H1 (cell line): ENCODE measurements around the gene NOS1AP. TPM values are rescaled to one million over a fixed set of nuclear protein-coding genes. Genes with fewer than 3 reads are reported as not detected.

Source experiments
- CTCF ChIA-PET: fragments of 300-600 bp; sonication (Branson Sonifier 250); formaldehyde crosslinking; loops from one replicate; lab custom pipeline; 2021; ENCODE audit not compliant: partially characterized antibody; lab: Charles Lee
- POLR2A ChIA-PET: fragments of 300-600 bp; sonication (Branson Sonifier 250); formaldehyde crosslinking; loops from one replicate; lab custom pipeline; 2021; ENCODE audit warnings: inconsistent platforms; ENCODE audit not compliant: partially characterized antibody; lab: Charles Lee
- DNase-seq, 2 experiments: peaks; one replicate each; pipeline versions ENCODE4 v3.0.0 to v3.0.0-alpha.2; 2010 to 2022; ENCODE audit warnings: low spot score in 2 of 2, low read depth in 1 of 2, mixed read lengths in 1 of 2
- FAIRE-seq: peaks from 2 replicates; lab custom pipeline; 2011; peaks lifted over from hg19 to GRCh38; lab: Jason Lieb, UNC
- H2AFZ ChIP-seq: 2 replicates; pipeline ENCODE4 v1.8.1; 2012; ENCODE audit warnings: low read length, inconsistent platforms
- H2AK5ac ChIP-seq: 2 replicates; pipeline ENCODE4 v1.6.1; 2013; ENCODE audit warnings: low read depth, low read length
- H2BK120ac ChIP-seq: replicated peaks from 2 replicates; pipeline ENCODE3; 2013; ENCODE audit warnings: low read depth, low read length, inconsistent platforms
- H2BK12ac ChIP-seq: 2 replicates; pipeline ENCODE4 v1.6.1; 2013; ENCODE audit warnings: low read depth, low read length
- H2BK15ac ChIP-seq: 2 replicates; pipeline ENCODE4 v1.6.1; 2013; ENCODE audit warnings: low read length
- H2BK20ac ChIP-seq: 2 replicates; pipeline ENCODE4 v1.6.1; 2013; ENCODE audit warnings: low read length
- H2BK5ac ChIP-seq: 2 replicates; pipeline ENCODE4 v1.6.1; 2013; ENCODE audit warnings: low read depth, low read length
- H3K14ac ChIP-seq: 2 replicates; pipeline ENCODE4 v1.6.1; 2013; ENCODE audit warnings: inconsistent platforms; ENCODE audit not compliant: insufficient read length
- H3K18ac ChIP-seq: 2 replicates; pipeline ENCODE4 v1.6.1; 2013; ENCODE audit warnings: low read length; ENCODE audit errors: extremely low read depth
- H3K23ac ChIP-seq: 2 replicates; pipeline ENCODE4 v1.6.1; 2013; ENCODE audit warnings: inconsistent platforms; ENCODE audit not compliant: insufficient read length
- H3K23me2 ChIP-seq: 2 replicates; pipeline ENCODE4 v1.6.1; 2013; ENCODE audit warnings: low read depth, low read length
- H3K27ac ChIP-seq: 2 replicates; pipeline ENCODE4 v1.6.1; 2011; ENCODE audit warnings: low read depth, low read length, inconsistent platforms
- H3K27me3 ChIP-seq, 4 experiments: replicated peaks in 1 of 4; 1 replicate in 1 of 4; 2 replicates in 3 of 4; pipeline versions ENCODE4 v1.6.1 to v1.8.1; 2011 to 2013; ENCODE audit warnings: low read length in 3 of 4, mild to moderate bottlenecking in 3 of 4, inconsistent platforms in 2 of 4, mixed read lengths in 2 of 4, moderate library complexity in 1 of 4; ENCODE audit not compliant: control insufficient read depth in 3 of 4, insufficient read depth in 3 of 4; ENCODE audit errors: extremely low read depth in 1 of 4
- H3K36me3 ChIP-seq, 4 experiments: 2 replicates each; pipeline versions ENCODE4 v1.6.1 to v1.8.1; 2011 to 2013; ENCODE audit warnings: mild to moderate bottlenecking in 4 of 4, low read length in 3 of 4, moderate library complexity in 2 of 4, control low read depth in 1 of 4, inconsistent platforms in 1 of 4; ENCODE audit not compliant: insufficient read depth in 4 of 4, control insufficient read depth in 2 of 4
- H3K4ac ChIP-seq: replicated peaks from 2 replicates; pipeline ENCODE3; 2013; ENCODE audit warnings: low read length, low read depth, mixed read lengths, inconsistent platforms; ENCODE audit not compliant: insufficient read length
- H3K4me1 ChIP-seq, 4 experiments: replicated peaks in 1 of 4; 1 replicate in 1 of 4; 2 replicates in 3 of 4; pipeline versions ENCODE4 v1.6.1 to v1.8.1; 2011 to 2013; ENCODE audit warnings: low read length in 3 of 4, inconsistent platforms in 2 of 4, mixed read lengths in 1 of 4; ENCODE audit not compliant: insufficient read depth in 4 of 4, control insufficient read depth in 3 of 4
- H3K4me2 ChIP-seq, 2 experiments: 2 replicates each; pipeline versions ENCODE4 v1.6.1 to v1.8.1; 2011 to 2013; ENCODE audit warnings: low read depth in 2 of 2, low read length in 2 of 2, control low read depth in 1 of 2, inconsistent platforms in 1 of 2, mild to moderate bottlenecking in 1 of 2; ENCODE audit not compliant: insufficient read depth in 1 of 2
- H3K4me3 ChIP-seq, 4 experiments: fragments of 200-600, 300-600 bp in 1 of 4; sonication (generic), shearing (Covaris generic), sonication (Bioruptor Twin) in 1 of 4; 2 replicates each; pipeline versions ENCODE4 v1.5.1 to v1.8.1; 2011 to 2016; ENCODE audit warnings: low read length in 4 of 4, low read depth in 3 of 4, control low read depth in 2 of 4, inconsistent platforms in 2 of 4, mild to moderate bottlenecking in 2 of 4, mixed read lengths in 1 of 4, moderate library complexity in 1 of 4; ENCODE audit not compliant: insufficient read depth in 2 of 4; ENCODE audit errors: extremely low read depth in 1 of 4
- H3K56ac ChIP-seq: replicated peaks from 2 replicates; pipeline ENCODE3; 2013; ENCODE audit warnings: low read depth, mild to moderate bottlenecking, mixed read lengths, low read length, inconsistent platforms; ENCODE audit not compliant: insufficient read length
- H3K79me1 ChIP-seq: 2 replicates; pipeline ENCODE4 v1.6.1; 2013; ENCODE audit warnings: low read depth, low read length, control low read depth
- H3K79me2 ChIP-seq, 2 experiments: 2 replicates each; pipeline versions ENCODE4 v1.6.1 to v1.8.1; 2012 to 2013; ENCODE audit warnings: low read length in 2 of 2, mild to moderate bottlenecking in 2 of 2, inconsistent platforms in 1 of 2; ENCODE audit not compliant: insufficient read depth in 2 of 2, control insufficient read depth in 1 of 2
- H3K9ac ChIP-seq, 4 experiments: replicated peaks in 1 of 4; 1 replicate in 1 of 4; 2 replicates in 3 of 4; pipeline versions ENCODE4 v1.6.1 to v1.8.1; 2011 to 2013; ENCODE audit warnings: low read depth in 3 of 4, low read length in 3 of 4, control low read depth in 2 of 4, mild to moderate bottlenecking in 2 of 4, moderate library complexity in 2 of 4, inconsistent platforms in 1 of 4; ENCODE audit errors: extremely low read depth in 1 of 4
- H3K9me3 ChIP-seq, 2 experiments: 2 replicates each; pipeline versions ENCODE4 v1.6.1 to v1.8.1; 2012 to 2013; ENCODE audit warnings: mild to moderate bottlenecking in 2 of 2, moderate library complexity in 2 of 2, control low read depth in 1 of 2, inconsistent platforms in 1 of 2, low read depth in 1 of 2, low read length in 1 of 2, mixed read lengths in 1 of 2; ENCODE audit not compliant: insufficient read depth in 2 of 2
- H4K20me1 ChIP-seq, 2 experiments: replicated peaks in 1 of 2; 2 replicates each; pipeline versions ENCODE3 to v1.8.1; 2011 to 2013; ENCODE audit warnings: inconsistent platforms in 2 of 2, low read length in 2 of 2, mild to moderate bottlenecking in 1 of 2; ENCODE audit not compliant: insufficient read depth in 2 of 2, control insufficient read depth in 1 of 2
- H4K5ac ChIP-seq: 2 replicates; pipeline ENCODE4 v1.6.1; 2013; ENCODE audit warnings: low read length, low read depth, mixed read lengths, inconsistent platforms; ENCODE audit not compliant: insufficient read length
- H4K8ac ChIP-seq: 2 replicates; pipeline ENCODE4 v1.8.0; 2013; ENCODE audit warnings: mild to moderate bottlenecking, moderate library complexity, low read length, inconsistent platforms; ENCODE audit not compliant: insufficient read depth; ENCODE audit errors: extremely low read depth
- H4K91ac ChIP-seq: replicated peaks from 2 replicates; pipeline ENCODE3; 2013; ENCODE audit warnings: low read length, mixed read lengths, inconsistent platforms; ENCODE audit not compliant: insufficient read length
- CEBPB ChIP-seq: IDR thresholded peaks from 2 replicates; pipeline ENCODE4 v1.6.1; 2012; ENCODE audit warnings: low read depth, low read length
- CTCF ChIP-seq, 3 experiments: IDR thresholded peaks; 1 replicate in 2 of 3; 2 replicates in 1 of 3; pipeline versions ENCODE4 v1.5.1 to v1.6.1; 2011; ENCODE audit warnings: low read length in 3 of 3, mild to moderate bottlenecking in 3 of 3, inconsistent platforms in 2 of 3, low read depth in 1 of 3, moderate library complexity in 1 of 3; ENCODE audit not compliant: insufficient read depth in 1 of 3; ENCODE audit errors: control extremely low read depth in 1 of 3
- RAD21 ChIP-seq, 2 experiments: IDR thresholded peaks in 1 of 2; conservative IDR thresholded peaks in 1 of 2; 2 replicates each; pipeline ENCODE4 v1.6.1; 2011; ENCODE audit warnings: low read depth in 2 of 2, low read length in 2 of 2, improper control_type of control experiment in 1 of 2, inconsistent platforms in 1 of 2, mild to moderate bottlenecking in 1 of 2, moderate library complexity in 1 of 2
- TEAD4 ChIP-seq: IDR thresholded peaks from 2 replicates; pipeline ENCODE4 v1.6.1; 2012; ENCODE audit warnings: low read depth, low read length, inconsistent platforms, mixed read lengths
- WGBS, 2 experiments: shearing (Covaris generic) in 1 of 2; methylation state at CpG; one replicate each; pipeline versions ENCODE4 v1.1.6 to v1.1.7; 2013 to 2015; ENCODE audit warnings: low lambda C conversion rate in 2 of 2, mixed read lengths in 2 of 2, inconsistent platforms in 1 of 2, low coverage in 1 of 2, missing lambda C conversion rate in 1 of 2; ENCODE audit not compliant: insufficient replicate concordance in 2 of 2, insufficient coverage in 1 of 2, insufficient read length in 1 of 2; ENCODE audit errors: extremely low coverage in 1 of 2, missing lambda C conversion rate in 1 of 2; 5-methylcytosine and 5-hydroxymethylcytosine counted together
- polyA plus RNA-seq, 7 experiments: library from polyadenylated mRNA; depleted of rRNA in 3 of 7; stranded (reverse) in 5 of 7; unstranded in 2 of 7; fragments of >200 nt in 5 of 7; fragments of 200-250 nt in 2 of 7; gene quantifications; 1 replicate in 5 of 7; 2 replicates in 1 of 7; 4 replicates in 1 of 7; pipeline versions ENCODE4 v1.2.1 to v1.2.3, GENCODE V29; 2011 to 2013; ENCODE audit warnings: missing spikeins in 2 of 7, mixed read lengths in 2 of 7
- total RNA-seq: library from RNA; stranded (reverse); fragmentation: NEBNext Ultra II Directional; extraction: Animal tissue kit (Norgen Biotek cat#: 25700); gene quantifications from 2 replicates; pipeline ENCODE4 v1.2.1, GENCODE V29; 2021

NOS1AP gene
- total and polyA plus RNA-seq, 2 of the 8 experiments (the other 6 are each of a cell fraction or from before 2014, with no cell fraction given), result 2.4 to 12.1 TPM

GRCh38 chr1:162391790-162392563 lies 322.5 kb downstream of the NOS1AP start:
- no peak overlapping the region for H2BK15ac ChIP-seq
- H3K9me3 ChIP-seq, result no peaks in the 10 kb centered on the region
- no peaks in the 10 kb centered on the region for H3K23me2 ChIP-seq
- no peaks in the 10 kb centered on the region for H3K36me3 ChIP-seq
- DNase-seq, result peak in 1 of 2 experiments; percentile 40
- H2BK120ac ChIP-seq, result no peak overlapping the region
- TF ChIP-seq CTCF (IDR thresholded peaks at IDR 0.05; ENCODE audit: control extremely low read depth in 1 of 3, insufficient read depth in 1 of 3, low read depth in 1 of 3, low read length in 3 of 3) (peak in 2 of 3 experiments; percentile 63 to 69; a peak in 3 of 4 replicates), CEBPB (no peak), RAD21 (IDR thresholded peaks at IDR 0.05 in 1 of 2, conservative IDR thresholded peaks at IDR 0.05 in 1 of 2; ENCODE audit: low read depth in 2 of 2, low read length in 2 of 2) (peak; percentile 81 to 83), TEAD4 (no peak)
- TF ChIP-seq, all 59 proteins: peak for 2
- Histone ChIP-seq H4K20me1 (no peaks in the 10 kb centered on the region), H2BK20ac (no peak overlapping the region), H3K18ac (no peak overlapping the region), H3K9ac (no peak overlapping the region), H4K8ac (no peak overlapping the region), H3K4ac (no peak overlapping the region), H3K14ac (no peak overlapping the region), H3K79me1 (no peaks in the 10 kb centered on the region), H3K4me3 (no peak overlapping the region), H3K27ac (no peak overlapping the region), H3K4me1 (peaks cover 0 to 6% (median 1%) of the 10 kb centered on the region in 4 experiments; a peak in 4 of 7 replicates), H3K56ac (no peak overlapping the region), H4K5ac (no peak overlapping the region), H2AK5ac (no peak overlapping the region), H2BK12ac (no peak overlapping the region), H4K91ac (no peak overlapping the region), H3K4me2 (no peak overlapping the region), H2AFZ (no peak overlapping the region), H2BK5ac (no peak overlapping the region), H3K79me2 (no peaks in the 10 kb centered on the region), H3K23ac (no peak overlapping the region), H3K27me3 (no peaks in the 10 kb centered on the region)
- ChIA-PET POLR2A (interaction anchor here (1.3 kb wide), 1 partner anchor 322 kb away, joined by 3 read pairs; the partner anchor contains the start of gene NOS1AP), CTCF (interaction anchor here (0.6 to 6.4 kb wide), 42 partner anchors 9 to 718 kb away, joined by 3 to 46 read pairs (median 4); partner anchors contain the start of gene C1orf226)
- FAIRE-seq, result no peak
- 69% methylated on average over 4 of the region's 4 CpGs; no CpG with 5 or more reads in 1 of the 2 experiments for WGBS, 2 experiments
